ENCODE measurements around the gene RIOK1. TPM values are rescaled to one million over a fixed set of nuclear protein-coding genes. Genes with fewer than 3 reads are reported as not detected.
"Not testable (repeated sequence)": the region's sequence is repeated elsewhere in the genome, so short reads cannot be mapped to it uniquely, and the experiment has no call there.

RIOK1 gene
- total RNA-seq, 1 donor from 2014 or later: 26.5 TPM

GRCh38 chr6:7434672-7435071 is 45.1 kb downstream of the RIOK1 start:
- DNase-seq (ENCODE audit: low spot score in 2 of 2): no peak
- FAIRE-seq: no peak

DNA sequence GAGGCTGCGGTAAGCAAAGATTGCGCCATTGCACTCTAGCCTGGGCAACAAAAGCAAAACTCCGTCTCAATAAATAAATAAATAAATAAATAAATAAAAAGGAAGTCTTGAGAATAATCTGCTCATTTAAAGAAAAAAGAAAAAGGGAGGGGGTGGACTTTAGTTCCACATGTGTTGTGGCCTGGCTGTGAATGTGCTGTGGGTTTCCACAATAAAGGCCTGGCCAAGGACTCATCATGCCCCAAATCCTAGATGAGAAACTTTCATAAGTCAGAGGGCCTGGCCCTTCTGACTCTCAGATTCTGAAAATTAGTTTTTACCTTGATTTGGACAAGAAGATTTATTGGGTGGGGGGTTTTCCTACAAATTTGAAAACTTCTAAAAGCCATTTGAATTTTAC is 48.4 kb downstream of the RIOK1 start:
- no peak for FAIRE-seq
- DNase-seq (ENCODE audit: low spot score in 2 of 2): no peak

DNA sequence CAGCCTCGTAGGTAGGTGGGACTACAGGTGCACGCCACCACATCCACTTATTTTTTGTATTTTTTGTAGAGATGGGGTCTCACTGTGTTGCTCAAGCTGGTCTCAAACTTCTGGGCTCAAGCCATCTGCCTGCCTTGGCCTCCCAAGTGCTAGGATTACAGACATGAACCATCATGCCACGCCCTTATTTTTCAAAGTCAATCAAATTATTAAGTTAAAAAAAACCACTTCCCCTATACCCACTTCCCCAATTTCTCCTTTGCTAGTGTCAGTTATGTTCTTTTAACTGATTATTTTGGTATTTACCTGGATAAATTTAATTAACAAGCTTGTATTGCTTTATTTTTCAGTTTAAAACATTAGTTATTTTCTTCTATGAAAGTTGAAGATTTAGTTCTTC is 49.6 kb downstream of the RIOK1 start:
- FAIRE-seq (no peak), DNase-seq (ENCODE audit: low spot score in 2 of 2) (no peak)

DNA sequence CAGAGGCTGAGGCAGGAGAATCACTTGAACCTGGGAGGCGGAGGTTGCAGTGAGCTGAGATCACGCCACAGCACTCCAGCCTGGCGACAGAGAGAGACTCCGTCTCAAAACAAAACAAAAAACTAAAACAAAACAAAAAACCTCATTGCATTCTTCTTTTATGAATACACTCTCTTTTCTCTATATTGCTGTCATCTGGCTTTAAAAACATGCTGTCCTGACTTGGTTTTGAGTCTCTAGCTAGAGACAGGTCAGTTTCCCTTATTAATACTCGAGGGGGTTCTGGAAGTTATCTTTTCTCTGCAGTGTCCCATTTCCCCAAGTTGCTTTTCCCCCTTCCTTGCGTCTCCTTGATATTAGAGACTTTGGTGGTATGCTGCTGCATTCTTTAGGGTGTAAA is 50.9 kb downstream of the RIOK1 start:
- no peak for DNase-seq (ENCODE audit: low spot score in 2 of 2)
- no peak for FAIRE-seq

DNA sequence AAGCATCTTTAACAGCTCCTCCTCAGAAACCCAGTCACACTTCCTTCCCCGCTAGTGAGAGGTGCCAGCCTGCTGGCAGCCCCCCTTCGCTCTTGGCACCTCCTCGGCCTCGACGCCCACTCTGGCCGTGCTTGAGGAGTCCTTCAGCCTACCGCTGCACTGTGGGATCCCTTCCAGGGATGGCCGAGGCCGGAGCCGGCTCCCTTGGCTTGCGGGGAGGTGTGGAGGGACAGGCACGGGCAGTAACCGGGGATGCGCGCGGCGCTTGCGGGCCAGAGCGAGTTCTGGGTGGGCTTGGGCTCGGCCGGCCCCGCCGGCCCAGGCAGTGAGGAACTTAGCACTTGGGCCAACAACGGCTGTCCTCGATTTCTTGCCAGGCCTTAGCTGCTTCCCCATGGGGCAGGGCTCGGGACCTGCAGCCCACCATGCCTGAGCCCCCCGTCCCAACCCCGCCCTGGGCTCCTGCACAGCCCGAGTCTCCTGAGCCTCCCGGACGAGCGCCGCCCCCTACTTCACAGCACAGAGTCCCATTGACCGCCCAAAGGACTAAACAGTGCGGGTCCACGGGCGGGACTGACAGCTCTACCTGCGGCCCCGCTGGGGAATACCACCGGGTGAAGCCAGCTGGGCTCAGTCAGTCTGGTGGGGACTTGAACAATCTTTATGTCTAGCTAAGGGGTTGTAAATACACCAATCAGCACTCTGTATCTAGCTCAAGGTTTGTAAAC is 51.6 kb downstream of the RIOK1 start:
- no peak for DNase-seq (ENCODE audit: low spot score in 2 of 2)
- FAIRE-seq: no peak

GRCh38 chr6:7442467-7442866 is 52.9 kb downstream of the RIOK1 start:
- FAIRE-seq: no peak
- no peak for DNase-seq (ENCODE audit: low spot score in 2 of 2)

DNA sequence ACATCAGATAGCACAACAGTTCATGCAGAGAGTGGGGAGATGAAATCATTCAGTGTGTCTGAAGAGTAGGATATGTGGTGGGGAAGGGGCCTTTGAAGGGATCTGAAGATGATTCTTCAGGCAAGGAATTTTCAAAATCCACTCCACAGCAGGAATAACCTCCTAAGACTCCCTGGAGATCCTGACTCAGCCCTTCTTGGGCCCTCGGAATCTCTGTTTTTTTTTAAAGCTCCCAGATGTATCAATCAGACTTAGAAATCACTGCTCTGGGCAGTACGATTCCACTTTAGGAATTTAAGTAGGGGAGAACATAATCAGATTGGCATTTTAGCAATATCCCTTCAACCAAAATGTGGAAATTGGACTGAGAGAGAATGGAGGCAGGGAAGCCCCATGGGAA is 55.5 kb downstream of the RIOK1 start:
- no peak for FAIRE-seq
- no peak for DNase-seq (ENCODE audit: low spot score in 2 of 2)

- DNase-seq (ENCODE audit: low spot score in 2 of 2) (no peak), FAIRE-seq (no peak)
Measured at GRCh38 chr6:7445885-7446461, 56.4 kb downstream of the RIOK1 start.

DNA sequence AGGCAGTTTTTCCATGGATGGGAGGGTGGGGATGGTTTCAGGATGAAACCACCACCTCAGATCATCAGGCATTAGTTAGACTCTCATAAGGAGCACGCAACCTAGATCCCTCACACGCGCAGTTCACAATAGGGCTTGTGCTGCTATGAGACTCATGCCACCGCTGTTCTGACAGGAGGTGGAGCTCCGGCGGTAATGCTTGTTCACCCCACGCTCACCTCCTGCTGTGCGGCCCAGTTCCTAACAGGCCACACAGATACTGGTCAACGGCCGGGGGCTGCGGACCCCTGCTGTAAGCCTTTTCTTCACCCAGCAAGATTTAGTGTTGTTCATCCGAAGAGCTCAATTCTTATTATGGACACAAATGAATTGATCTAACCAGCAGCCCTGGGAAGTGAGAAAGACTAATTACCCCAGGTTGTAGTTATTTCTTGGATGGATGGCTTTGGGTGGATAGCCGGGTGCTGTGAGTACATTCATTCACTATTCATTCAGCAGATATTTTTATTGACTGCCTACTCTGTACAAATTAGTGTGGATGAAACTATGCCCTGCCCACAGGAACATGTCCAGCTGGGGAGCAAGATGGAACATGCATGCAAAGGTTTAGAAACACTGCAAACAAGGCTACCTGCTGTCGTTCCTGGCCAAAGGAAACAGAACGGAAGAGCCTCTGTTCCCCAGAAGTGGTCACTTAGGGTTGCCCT is 57.2 kb downstream of the RIOK1 start:
- FAIRE-seq (no peak), DNase-seq (ENCODE audit: low spot score in 2 of 2) (no peak)

DNA sequence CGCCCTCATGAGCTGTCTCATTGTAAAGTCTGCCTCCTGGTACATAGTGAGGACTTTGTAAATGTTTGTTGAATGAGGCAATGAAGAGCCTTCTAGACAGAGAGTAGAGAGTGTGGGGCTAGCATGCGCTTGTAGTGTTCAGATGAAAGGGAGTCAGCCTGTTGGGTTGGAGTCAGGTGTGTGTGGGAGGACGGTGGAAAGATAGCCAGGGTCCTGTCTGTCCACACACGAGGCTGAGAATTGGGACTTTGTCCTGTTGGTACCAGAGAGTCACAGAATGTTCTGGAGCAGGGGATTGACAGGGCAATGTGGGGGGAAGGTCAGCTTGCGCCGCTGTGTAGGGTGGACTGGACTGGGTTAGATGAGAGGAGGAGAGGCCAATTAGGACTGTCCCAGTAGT is 58.6 kb downstream of the RIOK1 start:
- no peak for DNase-seq (ENCODE audit: low spot score in 2 of 2)

DNA sequence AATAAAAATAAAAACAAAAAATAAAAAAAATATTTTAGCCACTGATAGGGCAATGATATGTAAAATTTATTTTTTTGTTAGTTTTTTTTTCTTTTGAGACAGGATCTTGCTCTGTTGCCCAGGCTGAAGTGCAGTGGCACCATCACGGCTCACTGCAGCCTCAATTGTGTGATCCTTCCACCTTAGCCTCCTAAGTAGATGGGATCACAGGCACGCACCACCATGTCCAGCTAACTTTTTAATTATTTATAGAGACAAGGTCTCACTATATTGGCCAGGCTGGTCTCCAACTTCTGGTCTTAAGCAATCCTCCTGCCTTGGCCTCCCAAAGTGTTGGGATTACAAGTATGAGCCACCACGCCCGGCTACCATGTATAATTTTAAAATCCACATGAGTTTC is 59.4 kb downstream of the RIOK1 start:
- FAIRE-seq (no peak), DNase-seq (ENCODE audit: low spot score in 2 of 2) (no peak)

More for the DNA sequence above, 58.6 kb downstream of the RIOK1 start:
- FAIRE-seq: no peak

- no peak for DNase-seq (ENCODE audit: low spot score in 2 of 2)
- FAIRE-seq: no peak
Measured at GRCh38 chr6:7451326-7451725, 61.7 kb downstream of the RIOK1 start.

DNA sequence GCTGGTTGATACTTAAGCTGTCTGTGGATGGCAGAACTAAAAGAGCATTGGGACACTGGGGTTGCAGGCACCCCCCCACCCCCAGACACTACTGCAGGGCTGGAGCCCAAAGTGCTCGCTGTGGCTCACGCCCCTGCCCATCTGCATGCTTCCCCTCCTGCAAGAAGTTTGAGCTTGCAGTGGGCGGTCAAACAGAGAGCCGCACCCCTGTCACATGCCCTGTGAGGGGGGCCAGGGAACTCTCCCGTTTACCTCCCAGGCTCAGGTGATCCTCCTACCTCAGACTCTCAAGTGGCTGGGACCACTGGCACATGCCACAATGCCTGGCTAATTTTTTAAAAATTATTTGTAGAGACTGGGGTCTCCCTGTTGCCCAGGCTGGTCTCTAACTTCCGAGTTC is 63.3 kb downstream of the RIOK1 start:
- FAIRE-seq (no peak), DNase-seq (ENCODE audit: low spot score in 2 of 2) (no peak)

DNA sequence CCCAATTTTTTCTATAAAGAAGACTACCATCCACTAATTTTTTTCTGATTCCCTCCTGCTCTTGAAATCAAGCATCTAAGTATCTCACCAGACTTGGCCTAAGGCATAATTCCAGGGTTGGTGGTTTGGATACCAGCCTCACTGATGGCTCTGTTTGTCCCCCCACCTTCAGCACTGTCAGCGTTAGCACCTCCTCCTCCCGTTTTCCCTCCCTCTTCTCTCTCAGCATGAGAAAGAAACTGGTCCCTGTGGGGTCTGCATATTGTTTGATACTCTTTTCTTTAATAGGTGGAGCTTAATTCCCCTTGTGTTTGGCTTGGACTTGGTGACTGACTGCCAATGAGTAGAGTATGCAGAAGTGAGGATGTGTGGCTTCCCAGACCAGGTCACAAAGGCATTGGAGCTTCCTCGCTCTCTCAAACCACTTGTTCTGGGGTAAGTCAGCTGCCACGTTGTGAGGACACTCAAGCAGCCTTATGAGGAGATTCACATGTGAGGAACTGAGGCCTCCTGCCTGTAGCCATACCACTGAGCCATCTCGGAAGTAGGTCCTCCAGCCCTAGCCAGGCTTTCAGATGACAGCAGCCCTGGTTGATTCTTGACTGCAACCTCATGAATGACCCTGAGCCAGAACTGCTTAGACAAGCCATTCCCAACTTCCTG is 65.2 kb downstream of the RIOK1 start:
- FAIRE-seq (no peak), DNase-seq (ENCODE audit: low spot score in 2 of 2) (no peak)

- DNase-seq (ENCODE audit: low spot score in 2 of 2); FAIRE-seq: not testable (repeated sequence)
Measured at GRCh38 chr6:7456302-7456701, 66.7 kb downstream of the RIOK1 start.

DNA sequence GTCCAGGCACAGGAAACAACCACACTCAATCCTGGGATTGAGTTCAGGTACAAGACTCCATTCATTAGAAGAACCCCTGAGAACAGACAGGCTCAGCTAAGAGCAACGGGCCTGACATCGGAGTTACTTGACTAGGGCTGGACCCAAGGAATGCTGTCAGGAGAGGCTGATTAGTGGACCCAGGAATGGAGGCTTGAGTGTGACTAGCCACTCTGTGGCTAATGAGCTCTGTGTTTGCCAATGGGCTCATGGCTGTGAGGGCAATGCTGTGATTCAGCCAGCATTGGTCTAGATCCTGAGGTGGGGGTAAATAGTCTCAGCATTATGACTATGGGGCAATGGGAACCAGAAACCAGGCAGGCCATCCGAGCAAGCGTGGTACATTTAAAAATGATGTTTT is 71.8 kb downstream of the RIOK1 start:
- FAIRE-seq (no peak), DNase-seq (ENCODE audit: low spot score in 2 of 2) (no peak)

DNA sequence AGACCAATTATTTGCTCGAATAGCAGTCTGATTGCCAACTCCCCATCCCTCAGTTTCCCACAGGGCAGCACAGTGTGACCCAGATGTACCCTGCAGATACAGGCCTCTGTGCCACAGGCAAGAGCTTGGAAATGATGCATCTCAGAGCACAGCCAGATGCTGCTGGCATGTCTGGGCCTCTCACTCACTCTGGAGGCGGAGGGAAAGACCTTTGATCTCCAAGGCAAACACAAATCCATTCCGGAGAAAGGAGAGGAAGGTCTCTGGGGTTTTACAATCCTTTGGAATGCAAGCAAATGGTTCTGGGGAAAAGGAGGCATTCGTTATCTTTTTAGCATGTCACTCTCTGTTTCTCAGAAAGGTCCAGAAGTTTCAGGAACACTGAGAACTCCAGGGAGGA is 74.2 kb downstream of the RIOK1 start:
- no peak for FAIRE-seq
- DNase-seq (ENCODE audit: low spot score in 2 of 2): no peak

DNA sequence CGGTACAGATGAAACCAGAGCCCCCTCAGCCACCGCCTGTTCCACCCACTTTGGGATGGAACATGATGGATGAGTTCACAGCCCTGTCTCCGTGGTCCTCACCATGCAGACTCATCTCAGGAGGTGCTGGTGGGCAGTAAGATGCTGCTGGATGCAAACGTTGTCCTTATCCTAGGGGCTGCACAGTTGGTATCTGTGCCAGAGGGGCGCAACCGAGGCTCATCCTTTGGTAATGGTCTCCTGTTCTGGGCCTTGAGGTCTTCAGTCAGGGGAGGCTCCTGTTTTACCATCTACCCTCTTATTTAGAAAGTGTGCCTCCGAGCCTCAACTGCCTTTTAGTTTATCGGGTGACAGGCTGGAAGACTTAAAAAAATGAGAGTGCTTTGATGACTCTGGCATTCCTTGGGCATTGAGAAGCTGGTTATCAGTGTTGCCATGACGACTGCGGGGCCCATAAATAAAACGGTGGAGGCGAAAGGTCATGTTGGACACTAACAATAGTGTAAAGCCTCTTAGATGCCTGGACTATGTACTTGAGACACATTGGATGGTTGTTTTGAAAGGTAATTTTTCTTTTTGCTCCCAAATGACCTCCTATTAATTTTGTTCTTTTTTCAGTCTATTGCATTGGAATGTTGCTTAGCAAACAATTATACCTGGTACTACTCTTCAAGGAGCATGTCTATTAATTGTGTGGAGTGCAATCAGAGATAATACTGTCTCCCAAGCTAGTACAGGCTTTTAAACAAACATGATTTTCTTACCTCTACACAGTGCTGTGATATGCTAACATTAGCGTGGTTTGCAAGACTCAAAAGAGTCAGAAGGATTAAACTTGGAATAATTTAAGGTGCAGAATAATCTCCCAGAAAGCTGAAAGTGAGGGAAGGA is 77.6 kb downstream of the RIOK1 start:
- FAIRE-seq (no peak), DNase-seq (ENCODE audit: low spot score in 2 of 2) (no peak)
